Hepatic stellate cell (primary cell): ENCODE results near the gene KIF26B.
"Not testable (repeated sequence)": the region's sequence is repeated elsewhere in the genome, so short reads cannot be mapped to it uniquely, and the experiment has no call there.

Experiments used
- DNase-seq: peaks from one replicate; pipeline ENCODE4 v3.0.0; 2011; ENCODE audit warnings: low spot score

The KIF26B gene

DNA sequence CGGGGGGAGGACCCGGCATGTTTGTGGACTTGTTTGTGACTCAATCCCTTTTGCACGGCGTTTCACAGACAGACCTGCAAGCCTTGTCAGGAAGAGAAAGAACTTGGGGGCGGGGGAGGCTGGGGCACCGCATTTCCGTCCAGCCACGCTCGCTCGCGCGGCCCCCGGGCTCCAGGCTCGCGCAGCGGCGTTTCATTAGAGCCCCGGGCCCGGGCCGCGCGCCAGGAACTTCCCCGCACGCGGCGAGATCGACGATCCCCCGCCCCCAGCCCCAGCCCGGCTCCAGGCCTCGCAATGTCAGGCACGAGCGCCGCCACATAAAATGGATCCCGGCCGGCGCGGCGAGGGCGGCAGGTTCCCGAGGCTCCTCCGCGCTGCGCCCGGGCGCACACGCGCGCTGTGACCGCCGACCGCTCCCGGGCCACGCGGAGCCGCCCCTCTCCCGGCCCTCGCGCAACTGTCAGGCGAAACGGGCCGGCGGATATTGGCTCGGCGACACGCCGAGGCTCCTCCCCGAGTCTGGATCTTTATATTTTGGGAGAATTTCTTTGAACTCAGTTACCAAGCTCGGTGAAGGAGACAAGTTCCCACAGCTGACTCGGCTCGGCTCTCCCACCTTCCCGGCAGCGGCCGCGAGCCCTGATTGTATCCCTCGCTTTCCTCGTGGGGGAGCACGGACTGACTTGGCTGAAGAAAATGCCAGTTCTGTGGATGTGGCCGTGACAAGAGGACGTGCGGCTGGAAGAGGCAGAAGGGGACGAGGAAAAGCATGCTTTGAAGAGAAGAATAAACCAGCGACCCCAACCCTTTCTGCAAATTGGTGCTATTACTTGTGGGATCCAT, at the start of gene KIF26B:
Gene KIF26B (plus strand): TSS at position 557 of the 843 bp plus-strand sequence. CDS start 440 bp downstream, outside the sequence.
- DNase-seq = peak; percentile 60

DNA sequence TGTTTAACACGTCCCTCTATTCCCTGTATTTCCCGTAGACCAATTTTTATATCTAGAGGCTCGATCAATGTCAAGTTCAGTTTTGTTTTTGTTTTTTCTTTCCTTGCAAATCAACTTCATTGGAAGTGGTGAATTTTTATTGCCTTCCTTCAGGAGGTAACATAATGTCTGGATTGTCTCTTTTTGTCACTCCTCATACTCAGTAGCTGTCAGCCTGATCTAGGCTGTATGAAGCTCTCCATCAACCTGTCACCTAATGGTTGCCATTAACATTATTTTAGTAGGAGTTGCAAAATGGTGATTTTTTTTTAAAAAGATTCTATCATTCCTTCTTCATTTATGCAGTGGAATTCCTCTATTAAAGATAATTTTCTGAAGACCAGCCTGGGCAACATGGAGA, 49.7 kb upstream of the KIF26B start:
- no peak for DNase-seq

DNA sequence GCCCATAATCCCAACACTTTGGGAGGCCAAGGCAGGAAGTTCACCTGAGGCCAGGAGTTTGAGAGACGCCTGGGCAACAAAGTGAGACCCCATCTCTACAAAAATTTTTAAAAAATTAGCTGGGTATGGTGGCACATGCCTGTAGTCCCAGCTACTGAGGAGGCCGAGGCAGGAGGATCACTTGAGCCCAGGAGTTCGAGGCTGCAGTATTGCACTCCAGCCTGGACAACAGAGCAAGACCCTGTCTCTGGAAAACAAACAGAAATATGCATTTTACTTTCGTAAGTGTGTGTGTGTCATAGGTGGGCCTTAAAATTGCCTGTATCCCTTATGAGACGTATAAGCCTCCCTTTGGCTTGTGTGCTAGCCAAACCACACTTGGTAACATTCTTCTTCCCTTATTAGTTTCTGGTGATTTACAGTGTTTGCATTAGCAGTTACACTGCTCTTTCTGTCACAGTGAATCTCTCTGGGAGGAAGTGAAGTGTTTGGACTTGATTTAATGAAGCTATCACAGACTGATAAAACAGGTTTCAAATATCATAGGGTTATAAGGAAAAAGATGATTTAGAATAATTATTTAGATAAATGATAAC, 48.9 kb upstream of the KIF26B start:
- no peak for DNase-seq

DNA sequence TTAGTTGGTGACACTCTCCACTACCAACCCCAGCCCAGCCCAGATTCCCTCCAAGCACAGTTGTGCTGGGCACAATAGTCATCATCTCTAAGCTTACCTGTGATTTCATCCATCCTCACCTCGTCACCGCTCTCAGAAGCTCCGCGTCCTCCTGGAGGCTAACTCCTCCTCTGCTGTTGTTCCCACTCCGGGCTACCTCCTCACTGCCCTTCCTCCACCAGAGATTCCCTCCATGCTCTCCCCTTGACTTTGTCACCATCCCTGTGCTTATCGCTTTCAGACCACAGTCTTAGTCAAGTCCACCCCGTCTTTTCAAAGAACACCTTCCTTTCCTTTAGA, 47.0 kb upstream of the KIF26B start:
- DNase-seq = no peak

GRCh38 chr1:245108246-245108645, 46.5 kb upstream of the KIF26B start:
- DNase-seq = no peak

GRCh38 chr1:245108909-245109308, 45.9 kb upstream of the KIF26B start:
- DNase-seq = no peak

DNA sequence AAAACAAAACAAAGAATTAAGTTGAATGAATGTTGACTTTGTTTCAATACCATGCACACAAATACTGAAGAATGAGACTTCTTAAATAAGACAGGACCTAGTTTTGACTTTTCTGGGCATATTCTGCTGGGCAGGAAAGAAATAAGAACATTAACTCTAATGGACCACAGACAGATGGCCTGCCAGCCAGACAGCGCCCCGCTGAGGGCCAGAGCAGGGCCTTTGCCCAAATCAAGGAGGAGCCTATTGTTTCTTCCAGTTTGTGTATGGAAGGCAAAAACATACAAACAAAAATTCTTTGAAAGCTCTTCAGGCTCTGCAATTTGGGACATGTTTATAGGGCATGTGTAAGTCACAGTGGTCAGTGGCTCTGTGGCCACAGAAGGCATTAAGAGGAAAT, 44.4 kb upstream of the KIF26B start:
- no peak for DNase-seq

- no peak for DNase-seq
These were observed 43.7 kb upstream of the KIF26B start for GRCh38 chr1:245111073-245111472.

DNA sequence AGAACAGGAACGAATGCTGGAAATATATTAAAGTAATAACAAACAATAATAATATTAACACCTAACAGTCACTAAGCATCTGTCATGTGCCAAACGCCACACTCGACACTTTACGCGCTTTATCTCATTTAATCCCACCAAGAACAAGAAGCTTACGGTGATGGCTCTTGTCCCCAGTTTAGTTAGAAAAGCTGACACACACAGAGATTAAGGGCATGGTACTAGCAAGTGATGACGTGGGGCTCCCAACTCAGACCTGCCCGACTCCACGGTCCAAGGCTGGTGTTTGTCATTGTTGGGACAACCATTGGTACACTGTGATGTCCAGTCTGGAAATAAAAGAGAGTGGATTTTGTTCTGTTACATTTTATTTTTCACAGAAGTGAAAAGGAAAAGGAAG, 41.1 kb upstream of the KIF26B start:
- no peak for DNase-seq

DNA sequence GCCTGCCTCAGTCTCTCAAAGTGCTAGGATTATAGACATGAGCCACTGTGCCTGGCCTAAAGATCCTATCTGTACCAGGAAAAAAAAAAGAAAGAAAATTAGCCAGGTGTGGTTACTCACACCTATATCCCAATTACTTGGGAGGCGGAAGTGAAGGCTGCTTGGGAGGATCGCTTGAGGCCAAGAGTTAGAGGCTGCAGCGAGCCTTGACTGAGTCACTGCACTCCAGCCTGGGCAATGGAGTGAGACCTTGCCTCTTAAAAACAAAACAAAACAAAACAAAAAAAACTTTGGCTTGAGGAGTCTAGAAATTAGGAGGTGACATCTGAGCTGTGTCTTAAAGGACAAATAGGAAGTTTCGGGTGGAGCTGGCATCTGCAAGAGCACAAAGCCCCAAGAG, 38.7 kb upstream of the KIF26B start:
- DNase-seq = no peak

GRCh38 chr1:245116751-245117150, 38.0 kb upstream of the KIF26B start:
- DNase-seq = no peak

DNA sequence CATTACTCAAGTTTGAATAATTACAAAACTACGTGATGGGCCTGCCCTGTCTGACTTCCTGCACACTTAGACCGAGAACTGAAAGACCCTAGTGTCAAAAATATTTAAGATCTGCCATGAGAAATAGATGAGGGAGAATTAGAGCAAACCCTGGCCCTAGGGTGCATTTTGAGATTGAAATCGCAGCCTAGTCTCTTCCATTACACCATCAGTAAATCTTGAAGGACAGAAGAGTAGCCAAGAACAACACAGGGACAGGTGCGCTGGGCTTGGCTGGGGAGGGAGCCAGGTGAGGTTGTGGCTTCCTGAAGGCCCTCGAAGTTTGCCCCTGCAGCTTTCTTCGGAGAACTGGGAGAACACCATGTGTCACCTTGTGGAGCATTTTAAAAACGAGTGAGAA, 36.7 kb upstream of the KIF26B start:
- no peak for DNase-seq

DNA sequence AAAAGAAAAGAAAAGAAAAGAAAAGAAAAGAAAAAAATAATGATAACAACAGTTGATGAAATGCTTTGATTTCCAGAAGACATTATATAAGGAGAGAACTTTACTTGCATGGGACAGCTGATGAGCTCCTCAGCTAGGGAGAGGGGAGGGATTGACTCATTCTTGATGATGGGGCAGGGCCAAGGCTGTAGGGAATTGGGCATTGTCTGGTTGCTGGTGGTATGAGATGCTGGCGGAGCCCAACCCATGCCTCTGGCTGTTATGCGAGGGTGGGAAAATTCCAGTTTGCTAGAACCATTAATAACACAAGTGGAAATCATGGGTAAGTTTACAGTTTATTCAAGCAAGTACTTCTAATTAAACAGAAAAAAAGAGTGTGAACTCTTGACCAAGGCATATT, 36.0 kb upstream of the KIF26B start:
- DNase-seq = no peak

DNA sequence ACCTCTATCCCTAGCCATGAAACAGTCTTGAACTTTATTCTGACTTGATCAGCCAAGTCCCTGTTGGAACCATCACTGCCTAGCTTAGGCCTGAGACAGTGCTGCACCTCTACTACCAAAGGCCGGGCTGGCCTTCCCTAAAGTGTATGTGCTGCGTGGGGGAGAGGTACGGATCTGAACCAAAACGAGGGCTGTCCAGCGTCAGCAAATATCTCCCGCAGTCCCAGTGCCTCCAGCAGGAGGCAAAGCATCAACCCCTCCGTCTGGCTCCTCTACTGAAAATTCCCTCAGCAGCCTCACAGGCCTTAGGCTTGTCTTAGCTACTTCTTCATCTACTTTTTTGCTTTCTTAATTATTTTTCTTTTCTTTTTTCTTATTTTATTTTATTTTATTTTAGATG, 33.3 kb upstream of the KIF26B start:
- DNase-seq = no peak

GRCh38 chr1:245124241-245124640, 30.5 kb upstream of the KIF26B start:
- no peak for DNase-seq

DNA sequence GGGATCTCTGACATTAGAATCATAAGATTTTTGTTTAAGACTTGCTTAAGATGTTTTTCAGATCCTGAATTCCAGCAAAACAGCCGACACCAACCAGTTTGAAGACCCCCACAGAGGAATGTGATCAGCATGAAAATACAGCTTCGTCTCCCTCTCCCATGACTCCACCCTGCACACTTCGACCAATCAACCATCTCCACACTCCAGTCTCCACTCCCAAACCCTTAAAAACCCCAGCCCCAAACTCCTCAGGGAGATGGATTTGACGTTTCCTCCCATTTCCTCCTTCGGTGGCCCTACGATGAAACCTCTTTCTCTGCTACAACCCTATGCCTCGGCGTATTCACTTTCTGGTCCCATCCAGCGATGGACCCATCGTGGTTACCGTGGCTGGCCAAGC, 30.1 kb upstream of the KIF26B start:
- no peak for DNase-seq

- no peak for DNase-seq
These were observed 28.3 kb upstream of the KIF26B start for GRCh38 chr1:245126530-245126929.

DNA sequence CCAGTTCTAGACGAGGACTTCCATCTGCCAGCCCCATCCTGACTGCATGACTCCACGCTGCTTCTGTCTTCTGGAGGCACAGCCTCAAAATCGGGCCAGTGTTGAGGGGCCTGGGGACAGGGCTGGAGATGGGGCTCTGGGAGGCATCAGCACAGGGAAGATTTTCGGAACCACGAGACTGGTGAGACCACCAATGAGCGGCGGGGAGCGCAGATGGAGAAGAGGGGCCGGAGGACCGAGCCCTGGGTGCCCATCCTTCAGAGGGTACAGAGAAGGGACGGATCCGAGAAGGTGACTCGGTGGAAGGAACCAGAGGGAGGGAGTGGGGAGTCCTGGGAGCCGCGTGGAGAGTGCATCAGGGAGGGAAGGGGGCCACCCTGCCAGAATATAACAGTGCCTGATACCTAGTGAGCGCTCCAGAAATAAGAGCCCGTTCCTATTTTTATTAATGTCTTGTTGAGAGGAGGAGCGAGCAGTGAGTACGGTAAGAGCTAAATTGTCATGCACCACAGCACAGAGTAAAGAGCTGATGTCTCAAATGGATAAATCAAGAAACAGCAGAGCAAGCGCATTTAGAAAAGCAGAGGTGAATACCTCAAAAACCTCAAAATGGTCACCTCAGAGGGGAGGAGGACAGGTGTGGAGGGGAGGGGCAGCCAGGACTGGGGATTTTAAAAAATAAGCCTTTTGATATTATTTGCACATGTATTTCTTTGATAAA, 26.2 kb upstream of the KIF26B start:
- no peak for DNase-seq

DNA sequence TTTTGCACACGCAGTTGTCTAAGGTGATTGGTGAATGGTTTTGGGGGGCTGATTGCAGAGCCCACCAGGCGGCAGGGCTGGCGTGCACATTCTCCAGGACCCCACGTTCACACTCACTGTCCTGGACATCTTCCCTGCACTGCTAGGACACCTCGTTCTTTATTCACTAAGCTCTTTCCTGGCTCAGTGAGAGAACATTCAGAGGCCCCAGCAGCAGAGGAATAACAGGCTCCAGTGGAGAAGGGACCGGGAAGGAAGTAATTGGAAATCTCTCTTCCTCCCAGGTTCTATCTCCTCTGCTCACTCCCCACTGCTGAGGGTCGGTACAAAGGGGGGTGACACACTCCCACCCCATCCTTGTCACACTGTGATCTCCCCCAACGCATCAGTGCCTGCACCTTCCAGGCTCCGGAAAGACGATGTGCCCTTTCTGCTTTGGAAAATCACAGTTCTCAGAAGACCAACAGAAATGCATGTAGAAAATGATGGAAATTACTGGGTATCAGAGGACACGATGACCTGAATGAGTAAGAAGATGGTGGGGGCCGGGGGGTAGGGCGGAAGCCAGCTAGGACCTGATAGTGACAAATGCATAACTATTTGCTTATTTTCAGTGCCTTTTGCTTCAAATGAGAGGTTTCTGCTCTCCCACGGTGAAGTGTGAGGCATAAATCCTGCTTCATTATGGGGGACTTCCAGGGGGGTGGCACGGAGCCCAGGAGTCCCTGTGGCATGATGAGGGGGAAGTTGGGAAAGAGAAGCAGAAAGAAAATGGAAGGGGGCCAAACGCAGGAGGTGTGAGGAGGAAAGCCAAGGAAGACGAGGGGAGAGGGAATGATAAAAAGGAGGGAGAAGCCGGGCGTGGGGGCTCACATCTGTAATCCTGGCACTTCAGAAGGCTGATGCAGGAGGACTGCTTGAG, 25.2 kb upstream of the KIF26B start:
- DNase-seq = no peak

GRCh38 chr1:245130281-245131025, 24.3 kb upstream of the KIF26B start:
- DNase-seq = not testable (repeated sequence)

DNA sequence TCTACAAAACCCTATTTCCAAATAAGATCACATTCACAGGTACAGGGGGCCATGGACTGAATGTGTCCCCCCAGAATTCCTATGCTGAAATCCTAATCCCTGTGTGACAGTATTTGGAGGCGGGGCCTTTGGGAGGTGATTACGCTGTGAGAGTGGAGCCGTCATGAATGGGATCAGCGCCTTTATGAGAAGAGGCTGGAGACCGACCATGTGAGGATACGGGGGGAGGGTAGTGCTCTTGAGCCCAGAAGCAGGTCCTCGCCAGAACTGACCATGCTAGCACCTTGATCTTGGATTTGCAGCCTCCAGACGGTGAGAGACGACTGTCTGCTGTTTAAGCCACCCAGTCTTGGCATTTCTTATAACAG, 23.8 kb upstream of the KIF26B start:
- DNase-seq = no peak

GRCh38 chr1:245132771-245133170, 22.0 kb upstream of the KIF26B start:
- no peak for DNase-seq
